Left cardiac atrium (tissue), 4 donors: ENCODE data around the gene SREBF1. TPM values are rescaled to one million over a fixed set of nuclear protein-coding genes. Genes with fewer than 3 reads are reported as not detected.

Experiments used
- ATAC-seq, 2 donors: fragments of 200-7000 bp; cut with Tn5 transposase; one replicate each; pipeline ENCODE4 v1.9.1; 2020; ENCODE audit warnings: mild to moderate bottlenecking in 2 of 2, moderate library complexity in 2 of 2
- DNase-seq: peaks from one replicate; pipeline ENCODE4 v3.0.0-alpha.2; 2020
- intact Hi-C, 2 donors: fragments of 100-400 bp; cut with DNase I; formaldehyde crosslinking; loops; one replicate each; pipeline versions ENCODE4 v1.14.1 to v1.15.1; 2022 to 2023
- total RNA-seq, 2 donors: library from RNA; stranded (reverse); fragmentation: NEBNext Ultra II Directional; extraction: Animal tissue kit (Norgen Biotek cat#: 25700); gene quantifications; one replicate each; pipeline ENCODE4 v1.2.1, GENCODE V29; 2021
- donor health status: DM: no; HTN: yes; CAD: no.
- donor health status: DM: no; HTN: yes; CAD: no; lungs with severe emphysema.
- donor health status: DM: yes; HTN: yes; CAD: no.
- donor health status: Dilated cardiomyopathy.

Gene SREBF1
- total RNA-seq, 2 donors from 2014 or later = 28.7 to 56.9 TPM

DNA sequence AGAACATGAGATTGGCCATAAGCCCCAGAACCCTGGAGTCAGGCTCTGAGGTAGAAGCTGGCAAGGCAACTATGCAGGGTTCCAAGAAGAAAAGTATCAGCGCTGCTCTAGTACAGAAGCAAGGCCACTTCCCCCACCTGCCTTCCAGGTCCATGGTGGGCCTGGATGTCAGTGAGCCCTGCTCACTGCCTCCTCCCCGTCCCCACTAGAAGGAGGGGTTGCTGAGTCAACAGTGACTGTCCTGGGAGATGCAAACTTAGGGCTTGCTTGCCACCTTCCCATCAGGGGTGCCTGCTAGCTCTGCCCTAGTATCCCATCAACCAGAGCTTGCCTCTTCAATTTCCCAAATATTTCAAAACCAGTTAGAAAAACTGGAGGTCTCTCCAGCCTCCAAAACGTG lies 29.6 kb upstream of the SREBF1 start:
- ATAC-seq = no peak
- intact Hi-C loops = loop anchor here in 1 of 2 donors (10.0 kb wide), 1 partner anchor 48 kb away; no protein-coding TSS in a partner anchor

GRCh38 chr17:17865035-17865434 lies 28.2 kb upstream of the SREBF1 start:
- DNase-seq = no peak
- ATAC-seq = no peak
- intact Hi-C loops = loop anchor here in 1 of 2 donors (10.0 kb wide), 1 partner anchor 50 kb away; no protein-coding TSS in a partner anchor

More for the DNA sequence above, 29.6 kb upstream of the SREBF1 start:
- DNase-seq = no peak

DNA sequence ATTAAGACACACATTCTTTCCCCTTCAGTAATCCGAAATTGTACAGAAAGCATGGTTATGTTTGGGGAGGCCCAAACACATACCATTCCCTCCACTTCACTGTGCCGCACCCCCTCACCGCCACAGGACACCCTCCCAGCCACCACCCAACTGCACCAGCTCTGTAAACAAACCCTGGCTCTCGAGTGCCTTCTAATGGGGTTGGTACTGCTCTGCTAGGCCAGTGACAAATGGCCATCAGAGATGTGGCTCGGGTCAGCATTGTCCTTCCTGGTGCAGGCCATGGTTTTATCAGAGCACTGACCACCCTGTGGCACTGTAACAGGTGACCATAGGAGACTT lies 24.0 kb upstream of the SREBF1 start:
- intact Hi-C loops = loop anchor here (1.0 to 10.0 kb wide), 3 partner anchors 48 to 178 kb away; partner anchors contain the start of gene RAI1 (in 2 of the 2)
- ATAC-seq (no peak), DNase-seq (no peak)

GRCh38 chr17:17859909-17860765 lies 23.4 kb upstream of the SREBF1 start:
- intact Hi-C loops = loop anchor here (1.0 to 10.0 kb wide), 4 partner anchors 47 to 178 kb away; partner anchors contain the start of gene RAI1 (in 2 of the 2)
- peak; percentile 73 for DNase-seq
- peak; percentile 85 to 91 for ATAC-seq

DNA sequence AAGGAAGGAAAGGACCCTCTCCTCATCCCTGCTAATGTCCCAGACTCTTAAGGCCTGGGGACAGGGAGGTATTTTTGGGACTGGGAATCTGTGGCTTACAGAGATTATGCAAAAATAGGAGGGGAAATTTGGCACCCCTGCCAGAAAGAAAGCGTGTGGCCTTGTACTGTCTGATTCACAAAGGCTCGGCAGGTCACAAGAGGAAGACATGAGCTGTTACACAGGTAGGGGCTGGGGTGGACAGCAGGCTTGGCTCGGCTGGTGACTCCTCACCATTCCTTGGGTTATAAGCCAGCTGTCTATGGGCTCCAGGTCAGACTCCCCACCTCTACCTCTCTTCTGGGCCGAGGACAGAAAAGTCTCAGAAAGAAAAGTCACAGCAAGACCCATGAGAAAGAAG lies 20.7 kb upstream of the SREBF1 start:
- intact Hi-C loops = no loop called here
- ATAC-seq (no peak), DNase-seq (no peak)

- DNase-seq (no peak), ATAC-seq (no peak)
- intact Hi-C loops = no loop called here
These were observed 19.6 kb upstream of the SREBF1 start for GRCh38 chr17:17856386-17856785.

- DNase-seq (no peak), ATAC-seq (peak in 1 of 2 donors; percentile 35)
- intact Hi-C loops = no loop called here
These were observed 19.2 kb upstream of the SREBF1 start for GRCh38 chr17:17855976-17856375.

GRCh38 chr17:17853811-17854447 lies 17.1 kb upstream of the SREBF1 start:
- DNase-seq (no peak), ATAC-seq (no peak)
- intact Hi-C loops = no loop called here

GRCh38 chr17:17852930-17853329 lies 16.1 kb upstream of the SREBF1 start:
- ATAC-seq (no peak), DNase-seq (no peak)
- intact Hi-C loops = no loop called here

GRCh38 chr17:17851103-17852002 lies 14.6 kb upstream of the SREBF1 start:
- ATAC-seq (no peak), DNase-seq (no peak)
- intact Hi-C loops = no loop called here

DNA sequence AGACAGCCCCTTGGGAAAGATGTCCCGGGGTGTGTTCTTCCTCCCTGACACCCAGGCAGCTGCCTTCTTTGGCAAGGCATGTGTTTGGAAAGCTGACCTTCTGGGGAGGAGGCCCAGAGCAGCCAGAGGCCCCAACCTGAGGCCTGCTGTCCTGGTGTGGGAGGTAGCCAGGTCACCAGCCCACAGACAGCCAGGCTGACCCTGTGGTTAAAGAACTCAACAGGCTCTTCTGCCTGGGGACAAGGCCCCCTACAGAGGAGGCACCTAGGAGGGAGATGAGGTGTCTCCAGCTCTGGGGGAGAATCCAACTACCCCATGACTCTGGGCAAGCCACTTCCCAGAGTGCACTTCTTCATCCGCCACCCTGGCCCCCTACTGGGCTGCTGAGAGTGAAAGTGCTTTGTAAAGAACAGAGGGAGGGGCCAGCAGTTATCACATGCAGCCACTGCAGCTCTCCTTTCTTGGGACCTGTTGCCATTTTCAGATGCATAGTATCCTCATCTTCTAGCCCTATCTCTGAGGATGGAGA lies 13.1 kb upstream of the SREBF1 start:
- intact Hi-C loops = no loop called here
- DNase-seq (peak; percentile 60), ATAC-seq (peak; percentile 56 to 63)

DNA sequence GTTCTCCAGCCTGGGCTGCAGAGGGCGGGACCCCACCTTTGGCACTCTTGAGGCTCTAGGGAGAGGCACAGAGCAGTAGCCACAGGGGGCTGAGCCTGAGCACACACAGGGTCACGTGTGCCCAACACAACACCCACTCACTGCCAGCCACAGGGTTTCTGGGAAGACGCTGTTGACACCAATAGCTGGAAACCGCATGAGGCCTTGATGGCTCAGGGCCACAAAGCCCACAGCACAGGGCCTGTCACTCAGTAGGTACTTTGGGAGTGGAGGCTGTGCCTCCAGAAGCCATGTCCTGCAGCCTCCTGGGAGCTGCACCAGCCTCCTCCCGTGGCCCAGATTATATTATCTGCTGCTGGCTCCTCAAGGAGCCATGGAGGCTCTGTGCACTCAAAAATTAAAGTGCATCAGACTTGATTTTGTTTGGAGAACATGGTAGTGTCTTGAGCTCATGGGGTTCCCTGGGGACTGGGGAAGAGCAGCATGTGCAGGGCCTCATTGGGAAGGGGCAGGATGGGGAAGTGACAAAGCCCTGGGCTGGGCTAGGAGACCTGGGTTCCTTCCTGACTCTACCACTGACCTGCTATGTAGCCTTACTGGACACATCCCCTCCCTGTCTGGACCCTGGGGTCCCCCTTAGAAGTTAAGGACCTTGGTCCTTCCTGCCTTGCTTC lies 12.5 kb upstream of the SREBF1 start:
- intact Hi-C loops = no loop called here
- ATAC-seq (peak; percentile 70 to 85), DNase-seq (peak; percentile 84)

DNA sequence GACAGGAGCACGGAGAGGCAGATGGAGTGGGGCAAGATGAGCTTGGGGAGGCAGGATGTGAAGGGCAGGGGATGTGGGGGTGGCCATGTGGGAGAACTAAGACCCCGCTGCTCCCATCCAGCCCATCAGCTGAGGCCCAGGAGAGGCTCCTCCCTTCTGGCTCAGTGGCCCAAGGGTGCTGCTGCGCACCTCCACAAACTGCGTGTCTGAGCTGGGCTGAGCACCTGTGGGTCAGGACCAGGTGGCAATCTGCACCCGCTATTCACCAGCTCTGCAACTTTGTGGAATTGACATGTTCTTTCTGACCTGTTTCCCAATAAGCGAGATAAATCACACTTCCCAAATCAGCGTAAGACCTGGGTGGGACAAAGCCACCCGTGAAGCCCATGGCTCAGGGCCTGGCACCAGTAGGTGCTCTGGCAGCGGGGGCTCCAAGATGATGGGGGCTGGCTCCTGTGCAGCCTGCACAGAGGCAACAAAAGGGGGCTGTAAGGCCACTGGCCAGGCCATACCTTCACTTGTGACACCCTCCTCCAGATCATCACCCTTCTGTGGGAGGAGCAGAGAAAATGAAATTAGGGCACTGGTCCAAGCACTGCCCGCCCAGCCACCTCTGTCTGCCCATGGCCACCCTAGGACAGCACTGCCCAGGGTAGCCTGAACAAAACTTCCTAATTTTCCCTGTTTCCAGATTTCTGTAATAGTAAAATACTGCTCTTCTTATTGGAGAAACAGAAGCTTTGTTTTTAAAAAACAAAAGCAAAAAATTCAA lies 11.7 kb upstream of the SREBF1 start:
- no peak for DNase-seq
- ATAC-seq = no peak
- intact Hi-C loops = no loop called here

GRCh38 chr17:17847726-17848125 lies 10.9 kb upstream of the SREBF1 start:
- intact Hi-C loops = no loop called here
- DNase-seq = no peak
- no peak for ATAC-seq

GRCh38 chr17:17847118-17847689 lies 10.4 kb upstream of the SREBF1 start:
- DNase-seq (no peak), ATAC-seq (no peak)
- intact Hi-C loops = no loop called here

- DNase-seq = no peak
These were observed 9.9 kb upstream of the SREBF1 start for GRCh38 chr17:17846645-17847044.

DNA sequence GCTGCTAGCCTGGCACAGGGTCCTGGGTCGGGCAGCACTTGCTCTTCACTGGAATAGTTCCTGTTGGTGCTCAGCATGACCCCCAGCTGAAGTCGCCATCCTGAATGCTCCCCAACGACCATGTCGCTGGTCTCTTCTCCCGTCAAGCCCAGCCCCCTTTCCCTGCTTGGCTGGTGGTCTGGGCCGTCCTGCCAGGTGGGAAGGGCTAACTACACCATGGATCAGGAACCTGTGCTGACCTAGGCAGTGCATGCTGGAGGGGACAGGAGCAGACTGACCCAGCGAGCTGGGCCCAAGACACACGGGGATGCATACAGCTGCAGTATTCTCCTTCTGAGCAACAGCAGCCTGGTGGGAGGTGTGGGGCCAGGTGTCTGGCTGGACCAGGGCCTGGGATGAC lies 9.2 kb upstream of the SREBF1 start:
- ATAC-seq (no peak), DNase-seq (no peak)
- intact Hi-C loops = no loop called here

More at GRCh38 chr17:17846645-17847044, 9.9 kb upstream of the SREBF1 start:
- ATAC-seq = no peak
- intact Hi-C loops = no loop called here
